H1 (cell line): ENCODE data around the gene TBC1D19. TPM values are rescaled to one million over a fixed set of nuclear protein-coding genes. Genes with fewer than 3 reads are reported as not detected.

ENCODE experiments used
- BACH1 ChIP-seq: IDR thresholded peaks from 2 replicates; pipeline ENCODE4 v1.6.1; 2012; ENCODE audit warnings: low read length, improper control_type of control experiment
- GTF2F1 ChIP-seq: IDR thresholded peaks from 2 replicates; pipeline ENCODE4 v1.6.1; 2012; ENCODE audit warnings: low read depth, low read length, improper control_type of control experiment, borderline replicate concordance
- POLR2A ChIP-seq, 2 experiments: IDR thresholded peaks; 1 replicate in 1 of 2; 2 replicates in 1 of 2; pipeline ENCODE4 v1.6.1; 2011; ENCODE audit warnings: low read depth in 2 of 2, low read length in 2 of 2, mild to moderate bottlenecking in 2 of 2; ENCODE audit errors: control extremely low read depth in 1 of 2
- SIN3A ChIP-seq, 2 experiments: IDR thresholded peaks in 1 of 2; conservative IDR thresholded peaks in 1 of 2; 2 replicates each; pipeline ENCODE4 v1.6.1; 2011 to 2012; ENCODE audit warnings: low read length in 2 of 2, improper control_type of control experiment in 1 of 2, low read depth in 1 of 2, mild to moderate bottlenecking in 1 of 2
- SP4 ChIP-seq: IDR thresholded peaks from 2 replicates; pipeline ENCODE4 v1.6.1; 2012; ENCODE audit warnings: low read length, inconsistent platforms
- TCF12 ChIP-seq: IDR thresholded peaks from 2 replicates; pipeline ENCODE4 v1.6.1; 2011; ENCODE audit warnings: low read depth, mild to moderate bottlenecking, low read length
- YY1 ChIP-seq: IDR thresholded peaks from 2 replicates; pipeline ENCODE4 v1.6.1; 2011; ENCODE audit warnings: low read depth, mild to moderate bottlenecking, low read length
- polyA plus RNA-seq, 7 experiments: library from polyadenylated mRNA; depleted of rRNA in 3 of 7; stranded (reverse) in 5 of 7; unstranded in 2 of 7; fragments of >200 nt in 5 of 7; fragments of 200-250 nt in 2 of 7; gene quantifications; 1 replicate in 5 of 7; 2 replicates in 1 of 7; 4 replicates in 1 of 7; pipeline versions ENCODE4 v1.2.1 to v1.2.3, GENCODE V29; 2011 to 2013; ENCODE audit warnings: missing spikeins in 2 of 7, mixed read lengths in 2 of 7
- total RNA-seq: library from RNA; stranded (reverse); fragmentation: NEBNext Ultra II Directional; extraction: Animal tissue kit (Norgen Biotek cat#: 25700); gene quantifications from 2 replicates; pipeline ENCODE4 v1.2.1, GENCODE V29; 2021
- TF ChIP-seq, protein P1 (sequence below): fragments of 300-600 bp; sonication (generic); IDR thresholded peaks from 2 replicates; pipeline ENCODE4 v1.7.1; 2012; ENCODE audit warnings: low read length, moderate library complexity, mild to moderate bottlenecking, inconsistent platforms; ENCODE audit not compliant: insufficient replicate concordance

The TBC1D19 gene
- total and polyA plus RNA-seq, 2 of the 8 experiments (the other 6 are each of a cell fraction or from before 2014, with no cell fraction given): 1.9 to 3.5 TPM

- TF ChIP-seq, protein P1, sequence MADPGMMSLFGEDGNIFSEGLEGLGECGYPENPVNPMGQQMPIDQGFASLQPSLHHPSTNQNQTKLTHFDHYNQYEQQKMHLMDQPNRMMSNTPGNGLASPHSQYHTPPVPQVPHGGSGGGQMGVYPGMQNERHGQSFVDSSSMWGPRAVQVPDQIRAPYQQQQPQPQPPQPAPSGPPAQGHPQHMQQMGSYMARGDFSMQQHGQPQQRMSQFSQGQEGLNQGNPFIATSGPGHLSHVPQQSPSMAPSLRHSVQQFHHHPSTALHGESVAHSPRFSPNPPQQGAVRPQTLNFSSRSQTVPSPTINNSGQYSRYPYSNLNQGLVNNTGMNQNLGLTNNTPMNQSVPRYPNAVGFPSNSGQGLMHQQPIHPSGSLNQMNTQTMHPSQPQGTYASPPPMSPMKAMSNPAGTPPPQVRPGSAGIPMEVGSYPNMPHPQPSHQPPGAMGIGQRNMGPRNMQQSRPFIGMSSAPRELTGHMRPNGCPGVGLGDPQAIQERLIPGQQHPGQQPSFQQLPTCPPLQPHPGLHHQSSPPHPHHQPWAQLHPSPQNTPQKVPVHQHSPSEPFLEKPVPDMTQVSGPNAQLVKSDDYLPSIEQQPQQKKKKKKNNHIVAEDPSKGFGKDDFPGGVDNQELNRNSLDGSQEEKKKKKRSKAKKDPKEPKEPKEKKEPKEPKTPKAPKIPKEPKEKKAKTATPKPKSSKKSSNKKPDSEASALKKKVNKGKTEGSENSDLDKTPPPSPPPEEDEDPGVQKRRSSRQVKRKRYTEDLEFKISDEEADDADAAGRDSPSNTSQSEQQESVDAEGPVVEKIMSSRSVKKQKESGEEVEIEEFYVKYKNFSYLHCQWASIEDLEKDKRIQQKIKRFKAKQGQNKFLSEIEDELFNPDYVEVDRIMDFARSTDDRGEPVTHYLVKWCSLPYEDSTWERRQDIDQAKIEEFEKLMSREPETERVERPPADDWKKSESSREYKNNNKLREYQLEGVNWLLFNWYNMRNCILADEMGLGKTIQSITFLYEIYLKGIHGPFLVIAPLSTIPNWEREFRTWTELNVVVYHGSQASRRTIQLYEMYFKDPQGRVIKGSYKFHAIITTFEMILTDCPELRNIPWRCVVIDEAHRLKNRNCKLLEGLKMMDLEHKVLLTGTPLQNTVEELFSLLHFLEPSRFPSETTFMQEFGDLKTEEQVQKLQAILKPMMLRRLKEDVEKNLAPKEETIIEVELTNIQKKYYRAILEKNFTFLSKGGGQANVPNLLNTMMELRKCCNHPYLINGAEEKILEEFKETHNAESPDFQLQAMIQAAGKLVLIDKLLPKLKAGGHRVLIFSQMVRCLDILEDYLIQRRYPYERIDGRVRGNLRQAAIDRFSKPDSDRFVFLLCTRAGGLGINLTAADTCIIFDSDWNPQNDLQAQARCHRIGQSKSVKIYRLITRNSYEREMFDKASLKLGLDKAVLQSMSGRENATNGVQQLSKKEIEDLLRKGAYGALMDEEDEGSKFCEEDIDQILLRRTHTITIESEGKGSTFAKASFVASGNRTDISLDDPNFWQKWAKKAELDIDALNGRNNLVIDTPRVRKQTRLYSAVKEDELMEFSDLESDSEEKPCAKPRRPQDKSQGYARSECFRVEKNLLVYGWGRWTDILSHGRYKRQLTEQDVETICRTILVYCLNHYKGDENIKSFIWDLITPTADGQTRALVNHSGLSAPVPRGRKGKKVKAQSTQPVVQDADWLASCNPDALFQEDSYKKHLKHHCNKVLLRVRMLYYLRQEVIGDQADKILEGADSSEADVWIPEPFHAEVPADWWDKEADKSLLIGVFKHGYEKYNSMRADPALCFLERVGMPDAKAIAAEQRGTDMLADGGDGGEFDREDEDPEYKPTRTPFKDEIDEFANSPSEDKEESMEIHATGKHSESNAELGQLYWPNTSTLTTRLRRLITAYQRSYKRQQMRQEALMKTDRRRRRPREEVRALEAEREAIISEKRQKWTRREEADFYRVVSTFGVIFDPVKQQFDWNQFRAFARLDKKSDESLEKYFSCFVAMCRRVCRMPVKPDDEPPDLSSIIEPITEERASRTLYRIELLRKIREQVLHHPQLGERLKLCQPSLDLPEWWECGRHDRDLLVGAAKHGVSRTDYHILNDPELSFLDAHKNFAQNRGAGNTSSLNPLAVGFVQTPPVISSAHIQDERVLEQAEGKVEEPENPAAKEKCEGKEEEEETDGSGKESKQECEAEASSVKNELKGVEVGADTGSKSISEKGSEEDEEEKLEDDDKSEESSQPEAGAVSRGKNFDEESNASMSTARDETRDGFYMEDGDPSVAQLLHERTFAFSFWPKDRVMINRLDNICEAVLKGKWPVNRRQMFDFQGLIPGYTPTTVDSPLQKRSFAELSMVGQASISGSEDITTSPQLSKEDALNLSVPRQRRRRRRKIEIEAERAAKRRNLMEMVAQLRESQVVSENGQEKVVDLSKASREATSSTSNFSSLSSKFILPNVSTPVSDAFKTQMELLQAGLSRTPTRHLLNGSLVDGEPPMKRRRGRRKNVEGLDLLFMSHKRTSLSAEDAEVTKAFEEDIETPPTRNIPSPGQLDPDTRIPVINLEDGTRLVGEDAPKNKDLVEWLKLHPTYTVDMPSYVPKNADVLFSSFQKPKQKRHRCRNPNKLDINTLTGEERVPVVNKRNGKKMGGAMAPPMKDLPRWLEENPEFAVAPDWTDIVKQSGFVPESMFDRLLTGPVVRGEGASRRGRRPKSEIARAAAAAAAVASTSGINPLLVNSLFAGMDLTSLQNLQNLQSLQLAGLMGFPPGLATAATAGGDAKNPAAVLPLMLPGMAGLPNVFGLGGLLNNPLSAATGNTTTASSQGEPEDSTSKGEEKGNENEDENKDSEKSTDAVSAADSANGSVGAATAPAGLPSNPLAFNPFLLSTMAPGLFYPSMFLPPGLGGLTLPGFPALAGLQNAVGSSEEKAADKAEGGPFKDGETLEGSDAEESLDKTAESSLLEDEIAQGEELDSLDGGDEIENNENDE: no peak
- TF ChIP-seq POLR2A (IDR thresholded peaks at IDR 0.05; ENCODE audit: control extremely low read depth in 1 of 2, low read depth in 2 of 2, low read length in 2 of 2) (no peak), BACH1 (no peak), TCF12 (no peak), YY1 (no peak), SIN3A (conservative IDR thresholded peaks at IDR 0.05 in 1 of 2, IDR thresholded peaks at IDR 0.05 in 1 of 2; ENCODE audit: low read depth in 1 of 2, low read length in 2 of 2) (no peak), GTF2F1 (no peak), SP4 (no peak)
These were observed 39.5 kb upstream of the TBC1D19 start (continued) for GRCh38 chr4:26544421-26544820.
